B cell (primary cell): ENCODE data around the gene GPC4. TPM values are rescaled to one million over a fixed set of nuclear protein-coding genes. Genes with fewer than 3 reads are reported as not detected.

Experiments
- ATAC-seq: fragments of 200-7000 bp; cut with Tn5 transposase; one replicate; pipeline ENCODE4 v1.10.0; 2021; ENCODE audit warnings: low read depth, mild to moderate bottlenecking, moderate number of reproducible peaks, moderate library complexity
- CTCF ChIA-PET: fragments of 350-600 bp; sonication (Branson Sonifier 250); formaldehyde crosslinking; loops from one replicate; lab custom pipeline; 2021; ENCODE audit warnings: antibody characterized with exemption, inconsistent platforms; lab: Charles Lee
- POLR2A ChIA-PET: fragments of 350-600 bp; sonication (Branson Sonifier 250); formaldehyde crosslinking; loops from one replicate; lab custom pipeline; 2021; ENCODE audit warnings: antibody characterized with exemption; lab: Charles Lee
- DNase-seq: peaks from one replicate; pipeline ENCODE4 v3.0.0; 2013
- H2AFZ ChIP-seq: 2 replicates; pipeline ENCODE4 v1.6.1; 2012; ENCODE audit warnings: mild to moderate bottlenecking, low read depth, low read length; ENCODE audit not compliant: insufficient read depth, poor library complexity, severe bottlenecking
- H3K27ac ChIP-seq, 2 donors: 1 replicate in 1 of 2; 2 replicates in 1 of 2; pipeline ENCODE4 v1.5.1; 2012 to 2013; ENCODE audit warnings: low read length in 2 of 2, mild to moderate bottlenecking in 2 of 2, moderate library complexity in 1 of 2
- H3K27me3 ChIP-seq, 4 experiments: fragments of 200-600 bp in 1 of 4; sonication (generic) in 1 of 4; replicated peaks in 1 of 4; 1 replicate in 2 of 4; 2 replicates in 2 of 4; pipeline versions ENCODE4 v1.6.1 to v1.7.0; 2013 to 2016; ENCODE audit warnings: low read length in 3 of 4, mild to moderate bottlenecking in 2 of 4, mixed read lengths in 1 of 4, moderate library complexity in 1 of 4; ENCODE audit not compliant: insufficient read depth in 4 of 4, control insufficient read depth in 3 of 4; ENCODE audit errors: control extremely low read depth in 1 of 4
- H3K36me3 ChIP-seq, 2 experiments: replicated peaks in 1 of 2; 1 replicate in 1 of 2; 2 replicates in 1 of 2; pipeline versions ENCODE4 v1.6.1 to v1.7.1; 2013; ENCODE audit warnings: low read length in 1 of 2; ENCODE audit not compliant: insufficient read depth in 2 of 2, control insufficient read depth in 1 of 2; ENCODE audit errors: control extremely low read depth in 1 of 2, extremely low read depth in 1 of 2
- H3K4me1 ChIP-seq, 2 donors: fragments of 200-600 bp in 1 of 2; sonication (generic) in 1 of 2; 1 replicate in 1 of 2; 2 replicates in 1 of 2; pipeline versions ENCODE4 v1.5.1 to v1.6.1; 2013 to 2017; ENCODE audit warnings: low read length in 2 of 2; ENCODE audit not compliant: control insufficient read depth in 2 of 2, insufficient read depth in 2 of 2
- H3K4me2 ChIP-seq: replicated peaks from 2 replicates; pipeline ENCODE3; 2012; ENCODE audit warnings: mild to moderate bottlenecking, low read depth, low read length; ENCODE audit not compliant: poor library complexity, severe bottlenecking
- H3K4me3 ChIP-seq, 5 experiments: fragments of 200-600 bp in 1 of 5; sonication (generic) in 1 of 5; 1 replicate in 3 of 5; 2 replicates in 2 of 5; pipeline versions ENCODE4 v1.5.1 to v1.7.0; 2011 to 2016; ENCODE audit warnings: low read length in 4 of 5, mild to moderate bottlenecking in 4 of 5, low read depth in 2 of 5, control low read depth in 1 of 5, moderate library complexity in 1 of 5; ENCODE audit not compliant: insufficient read depth in 1 of 5; ENCODE audit errors: control extremely low read depth in 1 of 5, extremely low read depth in 1 of 5
- H3K79me2 ChIP-seq: fragments of 200-600 bp; sonication (generic); one replicate; pipeline ENCODE4 v1.6.0; 2016; ENCODE audit warnings: low read length; ENCODE audit not compliant: control insufficient read depth, insufficient read depth
- H3K9ac ChIP-seq: fragments of 200-600 bp; sonication (generic); 2 replicates; pipeline ENCODE4 v1.6.1; 2017; ENCODE audit warnings: mild to moderate bottlenecking, low read length, moderate library complexity
- H3K9me3 ChIP-seq, 3 donors: one replicate each; pipeline versions ENCODE4 v1.6.1 to v1.7.1; 2013; ENCODE audit warnings: low read length in 2 of 3; ENCODE audit not compliant: control insufficient read depth in 2 of 3, insufficient read depth in 1 of 3; ENCODE audit errors: control extremely low read depth in 1 of 3
- H4K20me1 ChIP-seq: 2 replicates; pipeline ENCODE4 v1.6.0; 2012; ENCODE audit warnings: mild to moderate bottlenecking, low read length; ENCODE audit not compliant: insufficient read depth, control insufficient read depth, poor library complexity, severe bottlenecking
- H3K27ac Mint-ChIP-seq: one replicate; pipeline ENCODE4 v1.8.0; 2021; ENCODE audit warnings: mixed read lengths
- H3K27me3 Mint-ChIP-seq: one replicate; pipeline ENCODE4 v1.8.0; 2021; ENCODE audit warnings: mixed read lengths
- H3K4me1 Mint-ChIP-seq: one replicate; pipeline ENCODE4 v1.8.0; 2021; ENCODE audit warnings: mixed read lengths
- H3K4me3 Mint-ChIP-seq: one replicate; pipeline ENCODE4 v1.8.0; 2021; ENCODE audit warnings: mixed read lengths
- H3K9me3 Mint-ChIP-seq: one replicate; pipeline ENCODE4 v1.8.0; 2022; ENCODE audit warnings: mixed read lengths; ENCODE audit not compliant: insufficient read depth
- EZH2 ChIP-seq: IDR thresholded peaks from 2 replicates; pipeline ENCODE4 v1.6.1; 2012; ENCODE audit warnings: borderline replicate concordance, low read depth, mild to moderate bottlenecking, moderate library complexity, low read length; ENCODE audit not compliant: insufficient read depth, poor library complexity, severe bottlenecking
- WGBS: methylation state at CpG from one replicate; pipeline ENCODE4 v1.1.5; 2013; ENCODE audit warnings: missing lambda C conversion rate; ENCODE audit not compliant: insufficient coverage; 5-methylcytosine and 5-hydroxymethylcytosine counted together
- intact Hi-C: fragments of 100-400 bp; cut with micrococcal nuclease; formaldehyde crosslinking; loops from one replicate; pipeline ENCODE4 v1.10.0; 2022
- polyA plus RNA-seq: library from polyadenylated mRNA; depleted of rRNA; stranded (reverse); fragments of >200 nt; gene quantifications from 2 replicates; pipeline ENCODE4 v1.2.3, GENCODE V29; 2012
- total RNA-seq, 2 donors: library from RNA; stranded (reverse); fragments of 120-200 nt in 1 of 2; gene quantifications; 1 replicate in 1 of 2; 2 replicates in 1 of 2; pipeline versions ENCODE4 v1.2.3 to v1.2.4, GENCODE V29; 2013 to 2022
- TF ChIP-seq, protein P1 (sequence below): fragments of 200-600 bp; IDR thresholded peaks from one replicate; pipeline ENCODE4 v1.8.0; 2022; ENCODE audit warnings: antibody characterized with exemption, mild to moderate bottlenecking

GPC4 gene
- total and polyA plus RNA-seq, 2 donors (not counting 1 experiment from before 2014, with no cell fraction given), result 0.30 to 0.47 TPM

DNA sequence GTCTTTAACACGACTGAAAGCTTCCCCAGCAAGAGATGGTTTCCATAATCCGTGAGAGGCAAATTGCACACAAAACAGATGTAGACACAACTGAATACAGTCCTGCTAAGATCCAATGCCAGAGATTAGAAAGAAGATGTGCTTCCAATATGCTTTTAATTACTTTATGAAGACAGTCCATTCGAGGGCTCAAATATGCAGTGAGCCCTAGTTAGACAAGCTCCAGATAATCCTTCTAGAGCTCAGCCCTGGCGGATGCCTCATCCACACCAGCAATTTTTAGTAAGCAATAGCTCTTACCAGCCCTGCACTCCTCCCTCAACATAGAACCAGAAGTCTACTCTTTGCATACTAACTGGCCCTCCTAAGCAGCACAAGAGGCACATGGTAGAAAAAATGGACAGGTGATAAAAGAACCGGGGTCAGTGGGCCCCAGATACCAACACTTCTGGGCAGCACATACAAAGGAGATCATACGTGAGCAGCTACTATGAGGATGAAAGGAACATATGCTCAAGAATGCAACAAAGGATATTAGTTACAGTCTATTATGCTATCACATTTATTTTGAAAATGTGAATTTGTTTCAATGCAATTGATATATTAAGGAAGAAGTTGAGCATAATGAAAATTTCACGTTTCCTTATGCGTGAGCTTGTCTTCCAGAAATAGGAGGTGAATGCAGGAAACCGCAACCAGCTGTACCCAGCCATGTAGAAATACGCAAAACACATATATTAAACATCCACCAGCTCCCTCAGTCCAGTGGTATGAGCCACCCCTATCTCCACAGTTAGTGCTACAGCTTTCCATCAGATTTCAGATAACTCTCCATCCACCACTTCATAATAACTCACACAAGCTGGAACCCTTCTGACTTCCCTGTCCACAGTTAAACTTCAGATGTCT, 34.3 kb downstream of the GPC4 start:
- DNase-seq (no peak), ATAC-seq (no peak)
- no peak overlapping the region for H3K9ac ChIP-seq
- H2AFZ ChIP-seq, result no peak overlapping the region
- H3K36me3 ChIP-seq, result no peaks in the 10 kb centered on the region
- no peaks in the 10 kb centered on the region for H3K9me3 ChIP-seq
- WGBS, result 30% methylated on average over 2 of the region's 10 CpGs
- Mint-ChIP-seq H3K27me3 (no peaks in the 10 kb centered on the region), H3K4me3 (no peak overlapping the region), H3K27ac (no peak overlapping the region), H3K4me1 (peaks cover 24% of the 10 kb centered on the region), H3K9me3 (no peaks in the 10 kb centered on the region)
- no peak overlapping the region for H3K27ac ChIP-seq
- no peak overlapping the region for H3K4me3 ChIP-seq
- intact Hi-C loops, result no loop called here
- H3K27me3 ChIP-seq, result no peaks in the 10 kb centered on the region
- H3K4me2 ChIP-seq, result peak overlapping the region; percentile 11
- CTCF ChIA-PET, result no interaction called here
- TF ChIP-seq EZH2, result no peak
- TF ChIP-seq, protein P1, sequence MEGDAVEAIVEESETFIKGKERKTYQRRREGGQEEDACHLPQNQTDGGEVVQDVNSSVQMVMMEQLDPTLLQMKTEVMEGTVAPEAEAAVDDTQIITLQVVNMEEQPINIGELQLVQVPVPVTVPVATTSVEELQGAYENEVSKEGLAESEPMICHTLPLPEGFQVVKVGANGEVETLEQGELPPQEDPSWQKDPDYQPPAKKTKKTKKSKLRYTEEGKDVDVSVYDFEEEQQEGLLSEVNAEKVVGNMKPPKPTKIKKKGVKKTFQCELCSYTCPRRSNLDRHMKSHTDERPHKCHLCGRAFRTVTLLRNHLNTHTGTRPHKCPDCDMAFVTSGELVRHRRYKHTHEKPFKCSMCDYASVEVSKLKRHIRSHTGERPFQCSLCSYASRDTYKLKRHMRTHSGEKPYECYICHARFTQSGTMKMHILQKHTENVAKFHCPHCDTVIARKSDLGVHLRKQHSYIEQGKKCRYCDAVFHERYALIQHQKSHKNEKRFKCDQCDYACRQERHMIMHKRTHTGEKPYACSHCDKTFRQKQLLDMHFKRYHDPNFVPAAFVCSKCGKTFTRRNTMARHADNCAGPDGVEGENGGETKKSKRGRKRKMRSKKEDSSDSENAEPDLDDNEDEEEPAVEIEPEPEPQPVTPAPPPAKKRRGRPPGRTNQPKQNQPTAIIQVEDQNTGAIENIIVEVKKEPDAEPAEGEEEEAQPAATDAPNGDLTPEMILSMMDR, result no peak
- no peaks in the 10 kb centered on the region for H3K79me2 ChIP-seq
- POLR2A ChIA-PET, result no interaction called here
- H3K4me1 ChIP-seq, result peaks cover 0 to 3% of the 10 kb centered on the region in 2 donors
- H4K20me1 ChIP-seq, result no peaks in the 10 kb centered on the region

DNA sequence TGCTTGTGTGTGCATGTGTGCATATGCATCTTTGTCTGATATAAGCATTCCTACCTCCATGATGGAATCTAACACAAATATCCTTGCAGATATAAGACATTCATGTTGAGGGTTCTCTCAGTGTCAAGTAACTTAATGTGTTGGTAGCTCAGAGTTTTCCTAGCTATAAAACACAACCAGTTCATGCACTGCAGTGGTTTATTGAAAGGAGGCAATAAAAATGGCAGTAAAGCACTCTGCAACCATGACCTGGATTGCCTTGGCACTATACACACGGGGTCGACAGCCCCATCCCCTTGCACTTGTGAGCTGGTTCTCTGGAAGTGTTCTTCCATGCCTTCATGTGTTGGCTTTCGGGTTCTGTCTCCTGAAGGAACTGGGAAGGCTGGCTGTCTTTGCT, 38.9 kb downstream of the GPC4 start:
- no peak overlapping the region for H2AFZ ChIP-seq
- no peak overlapping the region for H3K4me2 ChIP-seq
- ChIA-PET POLR2A (no interaction called here), CTCF (no interaction called here)
- no peak overlapping the region for H3K27ac Mint-ChIP-seq
- intact Hi-C loops, result no loop called here
- H3K27me3 Mint-ChIP-seq, result peaks cover 2% of the 10 kb centered on the region
- H3K4me3 Mint-ChIP-seq, result no peak overlapping the region
- H3K4me1 ChIP-seq, result peaks cover 0 to 3% of the 10 kb centered on the region in 2 donors
- no peak overlapping the region for H3K27ac ChIP-seq
- 100% methylated on average over 1 of the region's 3 CpGs for WGBS
- H3K27me3 ChIP-seq, result no peaks in the 10 kb centered on the region
- no peaks in the 10 kb centered on the region for H3K36me3 ChIP-seq
- no peak for ATAC-seq
- no peaks in the 10 kb centered on the region for H3K9me3 ChIP-seq
- H3K9ac ChIP-seq, result no peak overlapping the region
- no peaks in the 10 kb centered on the region for H3K79me2 ChIP-seq
- no peaks in the 10 kb centered on the region for H3K9me3 Mint-ChIP-seq
- H3K4me1 Mint-ChIP-seq, result peaks cover 10% of the 10 kb centered on the region
- no peak for DNase-seq
- no peak overlapping the region for H3K4me3 ChIP-seq
- H4K20me1 ChIP-seq, result no peaks in the 10 kb centered on the region
- TF ChIP-seq, protein P1, result no peak
- TF ChIP-seq EZH2, result no peak
